A172 (cell line): ENCODE results near the gene NHSL2. TPM values are rescaled to one million over a fixed set of nuclear protein-coding genes. Genes with fewer than 3 reads are reported as not detected.

ENCODE experiments used
- DNase-seq: peaks from one replicate; pipeline ENCODE4 v3.0.0-alpha.2; 2015; ENCODE audit warnings: low spot score
- total RNA-seq: library from RNA; depleted of rRNA; stranded (reverse); fragments of >200 nt; shearing (Covaris generic); gene quantifications from 2 replicates; pipeline ENCODE4 v1.2.3, GENCODE V29; 2014

The NHSL2 gene
- total RNA-seq, 1 experiment from 2014 or later, result not detected

DNA sequence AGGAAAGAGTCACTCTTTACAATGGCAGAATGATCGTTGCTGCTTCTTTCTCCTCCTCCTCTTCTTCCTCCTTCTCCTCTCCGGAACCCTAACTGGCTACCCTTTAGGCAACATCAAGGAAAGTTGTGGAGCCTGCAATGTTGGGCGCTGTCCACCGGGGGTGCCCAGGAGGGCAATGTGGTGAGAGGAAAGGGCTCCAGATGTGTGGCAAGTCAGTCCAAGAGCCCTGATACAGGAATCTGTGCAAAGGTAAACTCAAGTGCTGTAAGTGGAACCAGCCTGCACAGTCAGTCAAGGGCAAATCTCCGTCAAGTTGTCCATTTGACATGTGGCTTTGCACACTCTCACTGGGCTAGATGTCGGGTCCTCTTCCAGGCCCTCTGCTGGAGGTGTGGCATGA is 218.2 kb downstream of the NHSL2 start:
- DNase-seq, result no peak

GRCh38 chrX:72129661-72130060 is 219.0 kb downstream of the NHSL2 start:
- no peak for DNase-seq

GRCh38 chrX:72130156-72130761 is 219.6 kb downstream of the NHSL2 start:
- DNase-seq, result no peak

GRCh38 chrX:72130762-72131250 is 220.2 kb downstream of the NHSL2 start:
- no peak for DNase-seq

DNA sequence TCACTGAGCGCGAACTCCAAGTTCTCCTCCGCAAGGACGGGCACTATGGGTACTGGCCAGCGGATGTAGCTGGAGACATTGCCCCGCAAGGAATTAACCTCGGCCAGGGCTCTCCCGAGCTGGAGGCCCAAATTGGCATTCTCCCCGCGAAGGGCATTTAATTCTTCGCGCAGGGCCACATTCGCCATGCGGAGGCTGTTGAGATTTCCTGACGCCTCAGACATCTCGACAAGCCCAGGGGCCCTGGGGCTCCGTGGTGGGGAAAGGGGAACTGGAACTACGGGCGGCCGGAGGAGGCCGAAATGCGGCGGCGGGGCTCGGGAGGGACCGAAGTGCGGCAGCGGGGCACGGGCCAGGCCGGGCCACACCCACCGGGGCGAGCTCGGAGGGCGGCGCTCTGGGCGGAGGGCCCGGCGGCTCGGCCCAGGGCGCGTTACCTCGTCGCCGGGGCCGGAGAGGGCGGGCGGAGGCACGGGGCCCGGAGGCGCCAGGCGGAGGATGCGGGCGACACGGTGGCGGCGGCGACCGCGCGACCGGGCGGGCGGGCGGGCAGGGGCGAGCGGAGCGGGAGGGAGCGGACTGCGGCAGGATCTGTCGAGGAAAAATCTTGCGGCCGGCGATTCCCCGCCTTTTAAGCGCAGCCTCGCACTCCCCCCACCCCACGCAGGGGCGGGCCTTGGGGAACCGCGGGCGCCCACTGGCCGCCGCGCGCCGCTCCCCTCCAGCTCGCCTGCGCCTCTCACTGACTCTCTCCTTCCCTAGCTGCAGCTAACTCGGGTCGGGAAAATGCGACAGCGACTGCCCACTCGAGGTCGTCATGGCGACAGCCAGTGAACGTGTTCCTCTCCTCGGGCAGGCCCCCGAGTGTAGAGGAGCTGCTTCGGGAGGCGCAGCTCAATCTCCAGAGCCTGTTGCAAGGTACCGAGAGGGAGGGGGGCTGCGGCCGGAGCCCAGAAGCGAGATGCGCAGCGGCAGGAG is 221.0 kb downstream of the NHSL2 start, which contains the start of gene RTL5:
Gene RTL5, minus strand, starts transcription at position 599 of the 978 bp plus-strand sequence.
- peak; percentile 77 for DNase-seq

- no peak for DNase-seq
Observed at GRCh38 chrX:72132456-72132855, 221.8 kb downstream of the NHSL2 start.

DNA sequence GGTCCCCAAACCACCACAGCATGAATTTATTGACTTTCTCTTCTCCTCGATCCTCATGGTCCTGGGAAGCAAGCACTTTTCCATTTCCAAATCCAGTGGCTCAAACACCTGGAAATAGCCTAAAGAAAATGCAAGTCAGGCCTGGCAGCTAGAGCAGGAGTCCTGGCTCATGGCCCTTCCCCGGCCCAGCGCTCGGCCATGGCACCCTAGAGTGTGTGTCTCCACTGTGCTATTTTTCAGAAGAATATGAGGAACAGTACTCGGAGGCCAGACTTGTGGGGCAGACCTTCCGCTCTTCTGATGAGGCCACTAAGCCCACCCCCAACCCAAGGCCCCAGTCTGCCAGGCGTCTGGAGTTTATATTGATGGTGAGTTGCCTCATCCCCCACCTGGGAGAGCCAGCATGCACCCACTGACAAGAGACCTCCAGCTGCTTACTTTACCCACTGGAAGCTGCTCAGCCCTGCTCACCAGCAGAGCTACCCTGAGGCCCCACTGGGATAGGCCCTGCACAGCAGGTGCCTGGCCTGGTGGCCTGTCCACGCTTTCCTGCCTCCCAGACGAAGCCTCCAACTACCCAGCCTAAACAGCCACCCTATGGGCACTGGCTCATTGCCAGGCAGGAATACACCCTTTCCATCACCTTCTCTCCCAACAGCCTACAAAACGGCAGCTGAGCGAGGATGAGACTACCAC is 223.4 kb downstream of the NHSL2 start:
- DNase-seq, result no peak

DNA sequence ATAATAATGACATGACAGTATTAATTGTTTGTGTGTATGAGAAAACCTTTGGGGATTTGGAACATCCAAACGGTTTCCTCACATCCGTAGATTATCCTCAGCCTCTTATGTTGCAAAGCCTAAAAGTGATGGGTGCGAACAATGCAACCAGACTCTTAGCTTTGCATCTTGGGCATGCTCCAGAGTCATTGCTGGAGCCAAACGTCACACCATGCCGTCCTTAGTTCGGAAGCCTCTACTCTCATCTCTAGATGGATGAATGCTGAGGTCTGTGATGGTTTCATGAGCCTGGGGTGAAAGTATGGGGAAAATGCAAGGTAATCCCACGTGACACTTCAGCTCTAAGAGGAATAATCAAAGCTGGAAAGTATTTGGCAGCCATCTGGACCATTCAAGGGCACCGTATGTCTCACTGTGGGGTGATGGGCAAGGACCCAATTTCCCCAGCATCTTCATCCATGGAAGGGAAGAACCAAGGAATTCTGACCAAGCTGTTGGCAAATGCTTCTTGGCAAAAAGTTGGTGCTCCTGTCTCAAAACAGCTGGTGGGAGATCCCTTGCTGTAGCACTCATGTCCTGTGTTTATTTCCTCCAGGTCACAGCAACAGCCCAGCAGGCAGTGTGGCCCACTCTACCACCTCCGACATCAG is 227.3 kb downstream of the NHSL2 start:
- DNase-seq, result no peak

- no peak for DNase-seq
Observed at GRCh38 chrX:72139538-72139937, 228.9 kb downstream of the NHSL2 start.

DNA sequence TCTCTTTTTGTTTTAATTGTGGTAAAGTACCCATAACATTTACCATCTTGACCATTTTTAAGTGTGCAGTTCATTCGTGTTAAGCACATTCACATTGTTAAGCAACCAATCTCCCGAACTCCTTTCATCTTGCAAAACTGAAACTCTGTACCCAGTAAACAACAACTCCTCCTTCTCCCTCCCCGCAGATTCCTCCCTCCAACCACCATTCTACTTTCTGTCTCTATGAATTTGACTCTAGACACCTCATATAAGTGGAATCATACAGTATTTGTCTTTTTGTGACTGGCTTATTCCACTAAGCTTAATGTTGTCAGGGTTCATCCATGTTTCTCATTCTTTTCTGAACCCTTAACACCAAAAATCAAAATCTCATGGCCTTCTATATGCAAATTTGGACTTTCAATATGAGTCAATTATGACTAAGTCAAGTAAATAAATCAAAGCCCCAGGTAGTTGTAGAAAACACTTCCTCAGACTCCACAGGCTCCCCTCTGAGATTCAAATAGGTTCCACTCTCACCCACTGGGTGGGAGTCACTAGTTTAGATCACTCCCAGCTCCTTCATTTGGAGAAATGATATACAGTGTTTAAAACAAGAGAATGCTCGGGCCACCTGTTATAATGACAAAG is 230.8 kb downstream of the NHSL2 start:
- no peak for DNase-seq

DNA sequence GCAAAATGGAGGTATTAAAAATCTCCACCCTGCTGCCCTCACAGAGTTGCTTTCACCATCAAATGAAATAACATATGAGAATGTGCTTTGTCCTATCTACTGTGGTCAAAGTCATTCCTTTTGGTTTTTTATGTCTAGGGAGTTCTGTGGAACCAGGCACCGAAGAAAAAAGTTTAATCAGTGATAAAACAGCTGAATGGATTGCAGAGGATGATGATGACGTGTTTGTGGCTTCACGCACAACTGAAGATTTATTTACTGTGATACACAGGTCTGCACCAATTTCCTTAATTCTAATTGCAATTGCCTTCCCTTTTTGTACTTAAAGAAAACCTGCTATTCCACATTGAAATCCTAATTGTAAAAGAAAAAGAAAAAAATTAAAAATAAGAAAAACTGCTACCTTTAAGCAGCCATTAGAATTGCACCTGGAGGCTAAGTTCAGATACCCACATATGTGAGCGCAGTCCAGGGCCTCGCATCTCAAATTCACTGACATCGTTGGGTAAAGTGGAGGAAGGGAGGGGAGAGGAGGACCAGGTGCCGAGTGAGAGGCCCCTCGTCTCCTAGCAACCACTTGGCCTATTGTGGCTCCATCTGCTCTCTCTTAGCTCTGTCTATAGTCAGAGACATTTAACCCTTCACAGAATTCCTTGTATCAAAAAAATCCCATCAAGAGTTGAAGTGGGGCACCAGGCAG is 231.6 kb downstream of the NHSL2 start:
- DNase-seq, result no peak

- DNase-seq, result no peak
Observed at GRCh38 chrX:72142794-72143608, 232.4 kb downstream of the NHSL2 start.

DNA sequence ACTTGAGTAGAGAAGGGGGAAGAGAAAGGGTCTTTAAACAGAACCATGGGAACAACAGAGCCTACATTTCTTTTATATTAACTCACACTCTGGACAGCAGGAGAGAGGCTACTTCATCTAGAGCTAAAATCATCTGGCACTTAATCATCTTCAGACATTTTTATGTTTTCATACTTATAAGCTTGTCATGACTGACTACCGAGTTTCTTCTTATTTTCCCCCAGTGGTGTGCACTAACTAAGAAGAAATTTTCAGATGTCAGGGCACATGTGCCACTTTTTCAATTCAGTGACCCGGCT is 232.9 kb downstream of the NHSL2 start:
- no peak for DNase-seq

GRCh38 chrX:72145181-72145580 is 234.5 kb downstream of the NHSL2 start:
- DNase-seq, result no peak

DNA sequence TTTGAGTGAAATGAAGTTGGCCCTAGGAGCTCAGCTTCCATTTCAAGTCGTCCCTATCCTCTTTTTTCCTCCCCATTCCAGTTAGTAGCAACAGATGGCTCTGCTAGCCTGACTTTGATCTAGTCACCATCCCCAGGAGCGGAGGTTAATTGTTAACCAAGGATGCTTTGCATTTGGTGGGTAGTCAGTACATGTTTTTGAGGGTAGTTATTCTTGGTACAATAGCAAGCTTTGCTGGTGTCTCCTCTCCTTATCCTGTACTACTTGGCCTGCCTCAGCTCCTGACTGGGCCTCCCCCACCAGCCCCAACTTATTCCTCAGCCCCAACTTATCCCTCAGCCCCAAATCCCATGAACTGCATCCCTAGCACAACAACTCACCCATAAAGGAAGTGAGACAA is 235.9 kb downstream of the NHSL2 start:
- no peak for DNase-seq

- no peak for DNase-seq
Observed at GRCh38 chrX:72158773-72159172, 248.1 kb downstream of the NHSL2 start.

- no peak for DNase-seq
Observed at GRCh38 chrX:72159769-72160168, 249.1 kb downstream of the NHSL2 start.

DNA sequence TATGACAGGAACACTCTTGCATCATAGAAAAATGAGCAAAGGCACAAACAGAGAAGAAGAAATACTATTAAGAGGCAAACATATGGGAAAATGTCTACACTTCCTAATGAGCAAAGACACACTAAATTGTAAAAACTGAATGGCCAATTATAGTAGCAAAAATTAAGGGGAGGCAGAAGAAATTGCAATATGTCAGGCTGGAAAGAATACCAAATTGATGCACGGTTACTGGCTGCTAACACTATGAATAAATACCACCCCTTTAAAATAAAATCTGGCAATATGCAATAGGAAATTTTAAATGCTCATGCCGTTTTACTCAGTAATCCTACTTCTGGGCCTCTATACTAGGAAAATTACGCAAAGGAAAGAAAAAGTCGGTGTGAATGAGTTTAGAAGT is 254.9 kb downstream of the NHSL2 start:
- DNase-seq, result no peak

DNA sequence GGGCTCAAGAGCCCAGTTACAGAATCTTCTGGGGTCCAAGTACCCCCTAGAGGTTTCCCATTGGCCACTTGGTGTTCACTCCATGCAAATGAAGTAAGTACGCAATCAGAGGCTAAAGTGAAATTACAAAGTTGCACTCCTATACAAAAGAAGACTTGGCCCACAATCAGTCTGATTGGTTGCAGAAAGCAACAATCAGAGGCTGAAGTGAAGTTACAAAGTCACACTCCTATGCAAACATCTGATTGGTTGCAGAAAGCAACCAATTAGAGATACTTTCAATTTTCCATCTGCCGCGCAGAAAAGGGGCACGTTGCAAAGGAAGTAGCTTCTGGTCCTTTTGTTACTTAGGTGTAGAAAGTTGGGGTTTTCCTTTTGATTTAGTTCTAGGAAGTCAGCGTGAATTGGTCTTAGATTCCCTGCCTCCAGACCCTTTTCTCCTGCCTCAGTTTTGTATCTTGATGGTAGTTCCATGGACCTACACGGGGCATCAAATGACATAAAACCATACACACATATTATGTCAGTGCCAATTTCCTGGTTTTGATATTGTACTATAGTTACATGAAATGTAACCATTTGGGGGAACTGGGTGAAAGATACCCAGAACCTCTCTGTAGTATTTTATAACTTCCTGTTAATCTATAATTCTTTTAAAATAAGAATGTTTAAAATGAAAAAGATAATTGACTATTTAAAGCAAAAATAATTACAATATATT is 258.5 kb downstream of the NHSL2 start:
- DNase-seq, result peak; percentile 68
